OCI-LY7 (cell line): Measurements from ENCODE around the gene NEURL4. TPM values are rescaled to one million over a fixed set of nuclear protein-coding genes. Genes with fewer than 3 reads are reported as not detected.

Experiments used
- BruUV-seq: library from RNA; stranded (reverse); fragments of 400-500 nt; replicated peaks from 2 replicates; lab custom pipeline; 2021; lab: Mats Ljungman, UMichigan
- CTCF ChIA-PET: fragments of 300-600 bp; sonication (Branson Sonifier 250); formaldehyde crosslinking; loops from one replicate; lab custom pipeline; 2022; ENCODE audit warnings: antibody characterized with exemption; ENCODE audit not compliant: unreplicated experiment; lab: Charles Lee
- POLR2A ChIA-PET: fragments of 300-600 bp; sonication (Branson Sonifier 250); formaldehyde crosslinking; loops from one replicate; lab custom pipeline; 2022; ENCODE audit warnings: antibody characterized with exemption; lab: Charles Lee
- DNase-seq: peaks from one replicate; pipeline ENCODE4 v3.0.0-alpha.2; 2015; ENCODE audit warnings: low spot score
- H2AFZ ChIP-seq: fragments of 200-600 bp; sonication (generic), shearing (Covaris generic); 2 replicates; pipeline ENCODE4 v1.6.1; 2014; ENCODE audit warnings: mild to moderate bottlenecking, antibody characterized with exemption, low read length, moderate library complexity
- H3K27ac ChIP-seq: fragments of 200-600 bp; sonication (generic); 2 replicates; pipeline ENCODE4 v1.5.1; 2014; ENCODE audit warnings: mixed run types, low read depth, mild to moderate bottlenecking, moderate library complexity, low read length, inconsistent platforms; ENCODE audit not compliant: poor library complexity, severe bottlenecking
- H3K36me3 ChIP-seq: fragments of 200-600 bp; sonication (generic); 2 replicates; pipeline ENCODE4 v1.6.1; 2014; ENCODE audit warnings: mild to moderate bottlenecking, antibody characterized with exemption, low read length, moderate library complexity, mixed read lengths; ENCODE audit not compliant: insufficient read depth
- H3K4me1 ChIP-seq: fragments of 200-600 bp; sonication (generic); 2 replicates; pipeline ENCODE4 v1.5.1; 2014; ENCODE audit warnings: mild to moderate bottlenecking, low read length; ENCODE audit not compliant: insufficient read depth, poor library complexity, severe bottlenecking
- H3K4me2 ChIP-seq: fragments of 200-600 bp; sonication (generic); 2 replicates; pipeline ENCODE4 v1.6.1; 2014; ENCODE audit warnings: mild to moderate bottlenecking, low read length
- H3K4me3 ChIP-seq: fragments of 200-600 bp; sonication (generic); 2 replicates; pipeline ENCODE4 v1.5.1; 2014; ENCODE audit warnings: mild to moderate bottlenecking, low read depth, low read length; ENCODE audit not compliant: poor library complexity, severe bottlenecking
- H3K79me2 ChIP-seq: fragments of 200-600 bp; sonication (generic); 2 replicates; pipeline ENCODE4 v1.6.1; 2016; ENCODE audit warnings: low read depth, mild to moderate bottlenecking, low read length, moderate library complexity, mixed read lengths; ENCODE audit not compliant: insufficient read depth
- H3K9me2 ChIP-seq: fragments of 200-600 bp; sonication (generic); 2 replicates; pipeline ENCODE4 v1.6.1; 2016; ENCODE audit warnings: mild to moderate bottlenecking, low read length, mixed read lengths; ENCODE audit not compliant: insufficient read depth
- H3K9me3 ChIP-seq: fragments of 200-600 bp; sonication (generic); 2 replicates; pipeline ENCODE4 v1.6.1; 2014; ENCODE audit warnings: mild to moderate bottlenecking, mixed run types, low read length, mixed read lengths
- H4K20me1 ChIP-seq: fragments of 200-600 bp; sonication (generic); 2 replicates; pipeline ENCODE4 v1.6.1; 2014; ENCODE audit warnings: mild to moderate bottlenecking, antibody characterized with exemption, low read length, moderate library complexity, mixed read lengths; ENCODE audit not compliant: insufficient read depth
- EZH2phosphoT487 ChIP-seq: fragments of 200-600 bp; sonication (generic); IDR thresholded peaks from 2 replicates; pipeline ENCODE4 v1.6.1; 2018; ENCODE audit warnings: low read depth, borderline replicate concordance, mild to moderate bottlenecking, mixed run types, antibody characterized with exemption, low read length, moderate library complexity, mixed read lengths
- intact Hi-C: fragments of 100-400 bp; cut with micrococcal nuclease; formaldehyde crosslinking; loops from one replicate; pipeline ENCODE4 v1.10.0; 2022; ENCODE audit not compliant: unreplicated experiment
- total RNA-seq, 2 experiments: library from RNA; depleted of rRNA in 1 of 2; stranded (reverse); fragments of >200 nt in 1 of 2; shearing (Covaris generic) in 1 of 2; gene quantifications; 2 replicates each; pipeline ENCODE4 v1.2.3, GENCODE V29; 2014 to 2022
- TF ChIP-seq, protein P1 (sequence below): fragments of 200-600 bp; sonication (generic); conservative IDR thresholded peaks from 2 replicates; pipeline ENCODE4 v1.5.1; 2014; ENCODE audit warnings: mild to moderate bottlenecking, antibody characterized with exemption, low read length, moderate library complexity, mixed read lengths

Gene NEURL4
- total RNA-seq, 2 experiments from 2014 or later, result 34.7 to 66.8 TPM

DNA sequence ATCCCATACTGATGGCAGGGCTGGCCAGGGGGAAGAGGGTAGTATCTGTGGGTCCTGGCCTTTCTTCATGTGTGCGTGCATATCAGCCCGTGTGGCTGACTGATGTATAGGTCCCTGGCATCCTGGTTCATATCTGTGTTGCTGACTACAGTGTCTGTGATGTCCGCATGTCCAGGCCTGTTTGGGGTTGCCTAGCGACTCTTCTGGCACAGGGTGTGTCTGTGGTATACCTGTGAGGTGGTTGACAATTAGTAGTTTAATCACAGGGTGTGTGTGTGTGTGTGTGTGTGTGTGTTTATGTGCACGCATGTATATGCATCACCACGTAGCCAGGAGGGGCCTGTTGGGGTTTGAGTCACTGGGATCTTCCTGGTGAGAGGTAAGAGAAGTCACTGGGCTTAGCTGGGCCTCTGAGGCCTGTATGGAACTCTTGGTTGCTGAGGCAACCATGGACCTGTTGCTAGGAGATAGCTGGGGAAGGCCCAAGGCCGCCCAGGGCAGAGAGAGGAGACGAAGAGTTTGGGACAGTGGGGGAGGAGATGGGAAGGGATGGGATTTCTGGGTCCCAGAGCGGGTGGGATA lies 25.2 kb upstream of the NEURL4 start:
- no peak for DNase-seq
- no peaks in the 10 kb centered on the region for H3K9me2 ChIP-seq
- no peak overlapping the region for H3K4me2 ChIP-seq
- ChIA-PET CTCF (interaction anchor here (0.5 to 2.6 kb wide), 2 partner anchors 82 to 206 kb away, joined by 4 to 13 read pairs; no protein-coding TSS in a partner anchor), POLR2A (no interaction called here)
- TF ChIP-seq, protein P1, sequence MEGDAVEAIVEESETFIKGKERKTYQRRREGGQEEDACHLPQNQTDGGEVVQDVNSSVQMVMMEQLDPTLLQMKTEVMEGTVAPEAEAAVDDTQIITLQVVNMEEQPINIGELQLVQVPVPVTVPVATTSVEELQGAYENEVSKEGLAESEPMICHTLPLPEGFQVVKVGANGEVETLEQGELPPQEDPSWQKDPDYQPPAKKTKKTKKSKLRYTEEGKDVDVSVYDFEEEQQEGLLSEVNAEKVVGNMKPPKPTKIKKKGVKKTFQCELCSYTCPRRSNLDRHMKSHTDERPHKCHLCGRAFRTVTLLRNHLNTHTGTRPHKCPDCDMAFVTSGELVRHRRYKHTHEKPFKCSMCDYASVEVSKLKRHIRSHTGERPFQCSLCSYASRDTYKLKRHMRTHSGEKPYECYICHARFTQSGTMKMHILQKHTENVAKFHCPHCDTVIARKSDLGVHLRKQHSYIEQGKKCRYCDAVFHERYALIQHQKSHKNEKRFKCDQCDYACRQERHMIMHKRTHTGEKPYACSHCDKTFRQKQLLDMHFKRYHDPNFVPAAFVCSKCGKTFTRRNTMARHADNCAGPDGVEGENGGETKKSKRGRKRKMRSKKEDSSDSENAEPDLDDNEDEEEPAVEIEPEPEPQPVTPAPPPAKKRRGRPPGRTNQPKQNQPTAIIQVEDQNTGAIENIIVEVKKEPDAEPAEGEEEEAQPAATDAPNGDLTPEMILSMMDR, result no peak
- TF ChIP-seq EZH2phosphoT487, result no peak
- intact Hi-C loops, result loop anchor here (5.0 kb wide), 3 partner anchors 37 to 333 kb away; partner anchors contain the start of genes GPS2, TMEM256, TP53 and WRAP53
- H3K36me3 ChIP-seq, result 0 out of 2 replicates have a peak, but pooled peaks cover 6% of the 10 kb centered on the region
- H3K9me3 ChIP-seq, result no peaks in the 10 kb centered on the region
- H3K79me2 ChIP-seq, result no peaks in the 10 kb centered on the region
- BruUV-seq, result no TSS peak
- H3K27ac ChIP-seq, result no peak overlapping the region
- H3K4me3 ChIP-seq, result no peak overlapping the region
- H3K4me1 ChIP-seq, result peaks cover 35% of the 10 kb centered on the region
- H2AFZ ChIP-seq, result no peak overlapping the region
- H4K20me1 ChIP-seq, result no peaks in the 10 kb centered on the region

DNA sequence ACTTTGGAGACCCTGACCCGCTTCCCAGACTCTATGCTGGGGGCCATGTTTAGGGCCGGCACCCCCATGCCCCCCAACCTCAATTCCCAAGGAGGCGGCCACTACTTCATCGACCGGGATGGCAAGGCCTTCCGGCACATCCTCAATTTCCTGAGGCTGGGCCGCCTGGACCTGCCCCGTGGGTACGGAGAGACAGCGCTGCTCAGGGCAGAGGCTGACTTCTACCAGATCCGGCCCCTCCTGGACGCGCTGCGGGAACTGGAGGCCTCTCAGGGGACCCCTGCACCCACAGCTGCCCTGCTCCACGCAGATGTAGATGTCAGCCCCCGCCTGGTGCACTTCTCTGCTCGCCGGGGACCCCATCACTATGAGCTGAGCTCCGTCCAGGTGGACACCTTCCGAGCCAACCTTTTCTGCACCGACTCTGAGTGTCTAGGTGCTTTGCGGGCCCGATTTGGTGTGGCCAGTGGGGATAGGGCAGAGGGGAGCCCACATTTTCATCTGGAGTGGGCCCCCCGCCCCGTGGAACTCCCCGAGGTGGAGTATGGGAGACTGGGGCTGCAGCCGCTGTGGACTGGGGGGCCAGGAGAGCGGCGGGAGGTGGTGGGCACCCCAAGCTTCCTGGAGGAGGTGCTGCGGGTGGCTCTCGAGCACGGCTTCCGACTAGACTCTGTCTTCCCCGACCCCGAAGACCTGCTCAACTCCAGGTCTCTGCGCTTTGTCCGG lies 23.9 kb upstream of the NEURL4 start:
- H2AFZ ChIP-seq, result no peak overlapping the region
- H3K9me2 ChIP-seq, result no peaks in the 10 kb centered on the region
- peak overlapping the region; percentile 75 for H3K4me3 ChIP-seq
- no peaks in the 10 kb centered on the region for H3K9me3 ChIP-seq
- POLR2A ChIA-PET, result interaction anchor here (0.7 kb wide), 1 partner anchor 16 kb away, joined by 4 read pairs; no protein-coding TSS in a partner anchor
- no peak for DNase-seq
- H3K79me2 ChIP-seq, result no peaks in the 10 kb centered on the region
- peaks cover 36% of the 10 kb centered on the region for H3K4me1 ChIP-seq
- no peaks in the 10 kb centered on the region for H4K20me1 ChIP-seq
- TF ChIP-seq EZH2phosphoT487, result no peak
- TF ChIP-seq, protein P1, result no peak
- peaks cover 15% of the 10 kb centered on the region for H3K36me3 ChIP-seq
- CTCF ChIA-PET, result no interaction called here
- H3K4me2 ChIP-seq, result peak overlapping the region; percentile 91
- no peak overlapping the region for H3K27ac ChIP-seq
- intact Hi-C loops, result loop anchor here (1.0 to 5.0 kb wide), 5 partner anchors 36 to 334 kb away; partner anchors contain the start of genes GPS2, POLR2A, SLC2A4 and TMEM256
- BruUV-seq, result no TSS peak
